ENCODE results near the gene KIF16B.

GRCh38 chr20:16316513-16316912, 256.7 kb downstream of the KIF16B start:
- TF ChIP-seq POLR2A (IDR thresholded peaks at IDR 0.05), result no peak
- TF ChIP-seq CTCF (IDR thresholded peaks at IDR 0.05), result no peak
